Liver (tissue), 3 donors: ENCODE results near the gene UBA7.

ENCODE experiments used
- EGR1 ChIP-seq, 2 donors: IDR thresholded peaks; 2 replicates each; pipeline ENCODE4 v1.6.1; 2016 to 2018; ENCODE audit warnings: antibody characterized with exemption in 2 of 2, low read depth in 2 of 2
- FOXA1 ChIP-seq: IDR thresholded peaks from 2 replicates; pipeline ENCODE4 v1.6.1; 2016; ENCODE audit warnings: antibody characterized with exemption
- FOXA2 ChIP-seq: IDR thresholded peaks from 2 replicates; pipeline ENCODE4 v1.6.1; 2016; ENCODE audit warnings: antibody characterized with exemption
- GABPA ChIP-seq, 2 donors: IDR thresholded peaks in 1 of 2; conservative IDR thresholded peaks in 1 of 2; 2 replicates each; pipeline ENCODE4 v1.6.1; 2016; ENCODE audit warnings: antibody characterized with exemption in 2 of 2, mild to moderate bottlenecking in 1 of 2, moderate library complexity in 1 of 2
- HNF4G ChIP-seq: IDR thresholded peaks from 2 replicates; pipeline ENCODE4 v1.6.1; 2016; ENCODE audit warnings: antibody characterized with exemption
- JUND ChIP-seq, 2 donors: IDR thresholded peaks; 2 replicates each; pipeline ENCODE4 v1.6.1; 2016; ENCODE audit warnings: antibody characterized with exemption in 2 of 2
- RAD21 ChIP-seq, 2 donors: IDR thresholded peaks; 2 replicates each; pipeline ENCODE4 v1.6.1; 2016; ENCODE audit warnings: antibody characterized with exemption in 2 of 2, mild to moderate bottlenecking in 2 of 2
- RXRA ChIP-seq, 2 donors: IDR thresholded peaks; 2 replicates each; pipeline ENCODE4 v1.6.1; 2017 to 2018; ENCODE audit warnings: antibody characterized with exemption in 2 of 2, mild to moderate bottlenecking in 1 of 2
- TAF1 ChIP-seq: conservative IDR thresholded peaks from 2 replicates; pipeline ENCODE4 v1.6.1; 2016; ENCODE audit warnings: antibody characterized with exemption, mild to moderate bottlenecking
- YY1 ChIP-seq: IDR thresholded peaks from 2 replicates; pipeline ENCODE4 v1.6.1; 2016; ENCODE audit warnings: antibody characterized with exemption, mild to moderate bottlenecking
- TF ChIP-seq, protein P1 (sequence below): fragments of 150-350 bp; IDR thresholded peaks from 2 replicates; pipeline ENCODE4 v1.5.1; 2017; ENCODE audit warnings: improper control_type of control experiment, low read depth, low read length; ENCODE audit not compliant: missing input control
- TF ChIP-seq, protein P2 (sequence below): IDR thresholded peaks from 2 replicates; pipeline ENCODE4 v1.6.1; 2016; ENCODE audit warnings: antibody characterized with exemption, mild to moderate bottlenecking
- TF ChIP-seq, protein P3 (sequence below): IDR thresholded peaks from 2 replicates; pipeline ENCODE4 v1.6.1; 2016; ENCODE audit warnings: antibody characterized with exemption
- TF ChIP-seq, protein P4 (sequence below): IDR thresholded peaks from 2 replicates; pipeline ENCODE4 v1.6.1; 2016; ENCODE audit warnings: antibody characterized with exemption
- donor health status: healthy.
- donor health status: healthy.

DNA sequence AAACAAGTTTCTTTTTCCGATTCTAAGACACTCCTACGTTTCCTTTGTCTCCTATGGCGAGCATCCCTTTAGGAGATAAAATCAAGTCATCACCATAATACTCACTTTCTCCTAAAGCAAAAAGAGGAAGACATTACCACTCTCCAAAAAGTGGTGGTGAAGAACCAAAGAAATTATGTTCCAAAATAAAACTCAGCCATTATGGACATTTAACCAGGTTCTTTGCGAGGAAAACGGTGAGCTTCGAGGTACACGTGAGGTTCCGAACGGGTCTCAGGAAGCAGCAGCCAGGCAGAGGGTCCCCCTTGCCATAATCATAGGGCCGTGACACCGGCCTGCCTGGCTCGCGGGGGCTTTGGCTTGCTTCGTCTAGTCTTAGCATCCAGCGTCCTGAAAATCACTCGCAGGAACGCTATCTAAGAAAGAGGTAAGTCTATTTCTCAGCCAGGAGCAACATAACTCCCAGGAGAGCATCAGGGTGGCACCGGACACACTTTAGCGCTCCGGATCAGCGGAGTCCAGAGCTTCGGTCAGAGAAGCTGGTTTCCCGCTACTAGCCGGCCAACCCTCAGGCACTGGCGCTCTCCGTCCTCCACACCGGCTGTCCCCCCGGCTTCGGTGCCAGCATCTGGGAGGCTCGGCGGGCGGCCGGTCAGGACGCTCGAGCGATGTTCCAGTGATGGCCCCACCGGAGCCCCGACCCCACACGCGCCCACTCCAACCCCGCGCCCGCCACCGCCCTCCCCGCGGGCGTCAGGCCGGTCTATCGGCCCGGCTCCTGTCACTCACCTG is 28.0 kb downstream of the UBA7 start:
- TF ChIP-seq TAF1 (no peak), FOXA1 (no peak), JUND (IDR thresholded peaks at IDR 0.05) (no peak), RAD21 (IDR thresholded peaks at IDR 0.05) (no peak), FOXA2 (no peak), EGR1 (IDR thresholded peaks at IDR 0.05; ENCODE audit: low read depth in 2 of 2) (no peak), HNF4G (no peak), RXRA (IDR thresholded peaks at IDR 0.05) (no peak), YY1 (no peak), GABPA (IDR thresholded peaks at IDR 0.05 in 1 of 2, conservative IDR thresholded peaks at IDR 0.05 in 1 of 2) (no peak)
- TF ChIP-seq, protein P1, sequence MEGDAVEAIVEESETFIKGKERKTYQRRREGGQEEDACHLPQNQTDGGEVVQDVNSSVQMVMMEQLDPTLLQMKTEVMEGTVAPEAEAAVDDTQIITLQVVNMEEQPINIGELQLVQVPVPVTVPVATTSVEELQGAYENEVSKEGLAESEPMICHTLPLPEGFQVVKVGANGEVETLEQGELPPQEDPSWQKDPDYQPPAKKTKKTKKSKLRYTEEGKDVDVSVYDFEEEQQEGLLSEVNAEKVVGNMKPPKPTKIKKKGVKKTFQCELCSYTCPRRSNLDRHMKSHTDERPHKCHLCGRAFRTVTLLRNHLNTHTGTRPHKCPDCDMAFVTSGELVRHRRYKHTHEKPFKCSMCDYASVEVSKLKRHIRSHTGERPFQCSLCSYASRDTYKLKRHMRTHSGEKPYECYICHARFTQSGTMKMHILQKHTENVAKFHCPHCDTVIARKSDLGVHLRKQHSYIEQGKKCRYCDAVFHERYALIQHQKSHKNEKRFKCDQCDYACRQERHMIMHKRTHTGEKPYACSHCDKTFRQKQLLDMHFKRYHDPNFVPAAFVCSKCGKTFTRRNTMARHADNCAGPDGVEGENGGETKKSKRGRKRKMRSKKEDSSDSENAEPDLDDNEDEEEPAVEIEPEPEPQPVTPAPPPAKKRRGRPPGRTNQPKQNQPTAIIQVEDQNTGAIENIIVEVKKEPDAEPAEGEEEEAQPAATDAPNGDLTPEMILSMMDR: no peak
- TF ChIP-seq, protein P2, sequence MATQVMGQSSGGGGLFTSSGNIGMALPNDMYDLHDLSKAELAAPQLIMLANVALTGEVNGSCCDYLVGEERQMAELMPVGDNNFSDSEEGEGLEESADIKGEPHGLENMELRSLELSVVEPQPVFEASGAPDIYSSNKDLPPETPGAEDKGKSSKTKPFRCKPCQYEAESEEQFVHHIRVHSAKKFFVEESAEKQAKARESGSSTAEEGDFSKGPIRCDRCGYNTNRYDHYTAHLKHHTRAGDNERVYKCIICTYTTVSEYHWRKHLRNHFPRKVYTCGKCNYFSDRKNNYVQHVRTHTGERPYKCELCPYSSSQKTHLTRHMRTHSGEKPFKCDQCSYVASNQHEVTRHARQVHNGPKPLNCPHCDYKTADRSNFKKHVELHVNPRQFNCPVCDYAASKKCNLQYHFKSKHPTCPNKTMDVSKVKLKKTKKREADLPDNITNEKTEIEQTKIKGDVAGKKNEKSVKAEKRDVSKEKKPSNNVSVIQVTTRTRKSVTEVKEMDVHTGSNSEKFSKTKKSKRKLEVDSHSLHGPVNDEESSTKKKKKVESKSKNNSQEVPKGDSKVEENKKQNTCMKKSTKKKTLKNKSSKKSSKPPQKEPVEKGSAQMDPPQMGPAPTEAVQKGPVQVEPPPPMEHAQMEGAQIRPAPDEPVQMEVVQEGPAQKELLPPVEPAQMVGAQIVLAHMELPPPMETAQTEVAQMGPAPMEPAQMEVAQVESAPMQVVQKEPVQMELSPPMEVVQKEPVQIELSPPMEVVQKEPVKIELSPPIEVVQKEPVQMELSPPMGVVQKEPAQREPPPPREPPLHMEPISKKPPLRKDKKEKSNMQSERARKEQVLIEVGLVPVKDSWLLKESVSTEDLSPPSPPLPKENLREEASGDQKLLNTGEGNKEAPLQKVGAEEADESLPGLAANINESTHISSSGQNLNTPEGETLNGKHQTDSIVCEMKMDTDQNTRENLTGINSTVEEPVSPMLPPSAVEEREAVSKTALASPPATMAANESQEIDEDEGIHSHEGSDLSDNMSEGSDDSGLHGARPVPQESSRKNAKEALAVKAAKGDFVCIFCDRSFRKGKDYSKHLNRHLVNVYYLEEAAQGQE: peak; percentile 84
- TF ChIP-seq, protein P3, sequence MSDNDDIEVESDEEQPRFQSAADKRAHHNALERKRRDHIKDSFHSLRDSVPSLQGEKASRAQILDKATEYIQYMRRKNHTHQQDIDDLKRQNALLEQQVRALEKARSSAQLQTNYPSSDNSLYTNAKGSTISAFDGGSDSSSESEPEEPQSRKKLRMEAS: no peak
- TF ChIP-seq, protein P4, sequence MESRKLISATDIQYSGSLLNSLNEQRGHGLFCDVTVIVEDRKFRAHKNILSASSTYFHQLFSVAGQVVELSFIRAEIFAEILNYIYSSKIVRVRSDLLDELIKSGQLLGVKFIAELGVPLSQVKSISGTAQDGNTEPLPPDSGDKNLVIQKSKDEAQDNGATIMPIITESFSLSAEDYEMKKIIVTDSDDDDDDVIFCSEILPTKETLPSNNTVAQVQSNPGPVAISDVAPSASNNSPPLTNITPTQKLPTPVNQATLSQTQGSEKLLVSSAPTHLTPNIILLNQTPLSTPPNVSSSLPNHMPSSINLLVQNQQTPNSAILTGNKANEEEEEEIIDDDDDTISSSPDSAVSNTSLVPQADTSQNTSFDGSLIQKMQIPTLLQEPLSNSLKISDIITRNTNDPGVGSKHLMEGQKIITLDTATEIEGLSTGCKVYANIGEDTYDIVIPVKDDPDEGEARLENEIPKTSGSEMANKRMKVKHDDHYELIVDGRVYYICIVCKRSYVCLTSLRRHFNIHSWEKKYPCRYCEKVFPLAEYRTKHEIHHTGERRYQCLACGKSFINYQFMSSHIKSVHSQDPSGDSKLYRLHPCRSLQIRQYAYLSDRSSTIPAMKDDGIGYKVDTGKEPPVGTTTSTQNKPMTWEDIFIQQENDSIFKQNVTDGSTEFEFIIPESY: no peak
